ES-I3 (cell line): ENCODE data around the gene HCFC1.

Experiments
- H3K36me3 ChIP-seq: 2 replicates; pipeline ENCODE4 v1.6.1; 2013; ENCODE audit warnings: mild to moderate bottlenecking, low read length, control low read depth, moderate library complexity; ENCODE audit not compliant: insufficient read depth
- H3K4me1 ChIP-seq: 2 replicates; pipeline ENCODE4 v1.6.1; 2013; ENCODE audit warnings: mild to moderate bottlenecking, control low read depth, low read length; ENCODE audit not compliant: insufficient read depth
- H3K9ac ChIP-seq: 2 replicates; pipeline ENCODE4 v1.6.1; 2013; ENCODE audit warnings: low read depth, mild to moderate bottlenecking, low read length, moderate library complexity
- H3K9me3 ChIP-seq: 2 replicates; pipeline ENCODE4 v1.6.1; 2013; ENCODE audit warnings: mild to moderate bottlenecking, low read length, moderate library complexity; ENCODE audit not compliant: control insufficient read depth, insufficient read depth

HCFC1 gene

DNA sequence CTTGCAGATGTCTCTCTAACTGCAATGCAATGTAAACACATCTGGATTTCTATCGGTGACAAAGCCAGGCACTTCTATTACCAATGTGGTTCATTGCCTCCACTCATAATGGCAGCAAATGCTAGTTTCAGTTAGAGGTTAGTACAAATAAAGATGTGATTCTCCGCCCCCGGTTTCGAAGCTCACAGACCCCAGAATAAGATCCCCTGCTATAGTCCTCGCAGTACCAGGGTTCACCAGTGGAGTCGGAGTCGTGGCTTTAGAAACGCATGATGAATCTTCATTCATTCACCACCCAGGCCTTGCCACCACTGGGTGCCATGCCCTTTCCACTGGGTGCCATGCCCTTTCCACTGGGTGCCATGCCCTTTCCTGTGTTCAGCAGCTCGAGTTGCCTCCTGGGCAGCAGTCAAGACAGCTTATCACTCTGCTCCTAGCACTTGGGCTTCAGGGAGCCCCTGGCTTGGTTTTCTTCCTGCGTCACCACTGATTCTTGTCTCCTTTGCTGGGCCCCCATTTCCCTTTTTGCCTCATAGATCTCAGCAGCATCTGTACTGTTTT, 33.3 kb downstream of the HCFC1 start:
- Histone ChIP-seq H3K9me3 (no peaks in the 10 kb centered on the region), H3K36me3 (peaks cover 3% of the 10 kb centered on the region; the same call in 1 of the 2 replicates), H3K9ac (no peak overlapping the region), H3K4me1 (peaks cover 11% of the 10 kb centered on the region)

DNA sequence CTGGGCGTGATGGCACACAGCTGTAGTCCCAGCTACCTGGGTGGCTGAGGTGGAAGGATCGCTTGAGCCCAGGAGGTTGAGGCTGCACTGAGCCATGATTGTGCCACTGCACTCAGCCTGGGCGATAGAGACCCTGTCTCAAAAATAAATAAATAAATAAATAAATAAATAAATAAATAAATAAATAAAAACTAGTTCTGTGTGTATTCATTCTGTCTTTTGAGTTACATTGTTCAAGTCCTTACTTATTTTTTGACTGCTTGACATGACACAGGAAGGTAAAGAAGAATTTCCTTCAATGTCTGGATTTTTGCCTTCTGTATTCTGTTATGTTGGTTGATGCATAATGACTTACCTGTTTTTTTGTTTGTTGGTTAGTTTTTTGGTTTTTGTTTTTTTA, 34.6 kb downstream of the HCFC1 start:
- Histone ChIP-seq H3K9me3 (no peaks in the 10 kb centered on the region), H3K4me1 (peaks cover 10% of the 10 kb centered on the region), H3K9ac (no peak overlapping the region), H3K36me3 (peaks cover 9% of the 10 kb centered on the region)

- H3K4me1 ChIP-seq = peaks cover 4% of the 10 kb centered on the region
- H3K36me3 ChIP-seq = peaks cover 13% of the 10 kb centered on the region
- no peaks in the 10 kb centered on the region for H3K9me3 ChIP-seq
- peak overlapping the region; percentile 48; the same call in 1 of the 2 replicates for H3K9ac ChIP-seq
Observed at GRCh38 chrX:153935326-153935851, 36.2 kb downstream of the HCFC1 start.

GRCh38 chrX:153934762-153935325, 36.8 kb downstream of the HCFC1 start, which contains the start of gene NAA10:
Gene NAA10, minus strand, starts transcription at chrX:153935037. Its CDS starts 133 bp downstream, at chrX:153934904.
- H3K9ac ChIP-seq = peak within 1 kb of the TSS; percentile 77
- no peaks in the 10 kb centered on the region; the same call in 1 of the 2 replicates for H3K4me1 ChIP-seq
- no peaks in the 10 kb centered on the region for H3K9me3 ChIP-seq
- peaks cover 13% of the 10 kb centered on the region for H3K36me3 ChIP-seq

- Histone ChIP-seq H3K4me1 (no peaks in the 10 kb centered on the region; the same call in 1 of the 2 replicates), H3K9ac (peak overlapping the region; percentile 77), H3K36me3 (peaks cover 13% of the 10 kb centered on the region)
Observed at GRCh38 chrX:153934148-153934761, 37.4 kb downstream of the HCFC1 start.

GRCh38 chrX:153933748-153934147, 37.9 kb downstream of the HCFC1 start:
- H3K9me3 ChIP-seq = no peaks in the 10 kb centered on the region
- H3K36me3 ChIP-seq = peaks cover 13% of the 10 kb centered on the region
- peak overlapping the region; percentile 77 for H3K9ac ChIP-seq
- H3K4me1 ChIP-seq = no peaks in the 10 kb centered on the region; the same call in 1 of the 2 replicates

More at GRCh38 chrX:153934148-153934761, 37.4 kb downstream of the HCFC1 start:
- no peaks in the 10 kb centered on the region for H3K9me3 ChIP-seq

- peaks cover 13% of the 10 kb centered on the region for H3K36me3 ChIP-seq
- no peaks in the 10 kb centered on the region for H3K9me3 ChIP-seq
Observed at GRCh38 chrX:153932220-153932915, 39.2 kb downstream of the HCFC1 start.

DNA sequence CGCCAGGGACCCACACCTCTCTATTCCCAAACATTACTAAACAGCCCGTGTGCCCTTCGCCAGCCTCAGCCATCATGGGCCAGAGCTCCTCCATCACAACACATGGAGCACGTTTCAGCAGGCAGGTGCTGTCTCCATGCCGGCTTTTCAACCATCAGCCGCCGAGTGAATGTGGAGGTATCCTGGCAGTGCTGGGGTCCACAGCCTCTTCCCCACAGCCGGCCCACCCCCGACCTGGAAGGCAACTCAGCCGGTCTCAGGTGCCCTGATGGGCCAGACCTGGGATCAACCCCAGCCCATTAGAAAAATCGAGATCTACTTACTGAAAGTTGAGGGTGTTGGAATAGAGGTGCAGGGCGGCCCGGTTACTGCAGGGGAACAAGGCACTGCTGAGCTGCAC, 39.9 kb downstream of the HCFC1 start:
- peaks cover 13% of the 10 kb centered on the region for H3K36me3 ChIP-seq
- no peaks in the 10 kb centered on the region; the same call in 1 of the 2 replicates for H3K4me1 ChIP-seq
- H3K9ac ChIP-seq = no peak overlapping the region
- H3K9me3 ChIP-seq = no peaks in the 10 kb centered on the region

More at GRCh38 chrX:153932220-153932915, 39.2 kb downstream of the HCFC1 start:
- Histone ChIP-seq H3K9ac (no peak overlapping the region), H3K4me1 (no peaks in the 10 kb centered on the region; the same call in 1 of the 2 replicates)

GRCh38 chrX:153931151-153931550, 40.5 kb downstream of the HCFC1 start:
- Histone ChIP-seq H3K4me1 (no peaks in the 10 kb centered on the region; the same call in 1 of the 2 replicates), H3K9ac (no peak overlapping the region), H3K9me3 (no peaks in the 10 kb centered on the region), H3K36me3 (peaks cover 13% of the 10 kb centered on the region)

- peaks cover 2% of the 10 kb centered on the region; the same call in 1 of the 2 replicates for H3K4me1 ChIP-seq
- H3K9ac ChIP-seq = no peak overlapping the region
- no peaks in the 10 kb centered on the region for H3K9me3 ChIP-seq
- H3K36me3 ChIP-seq = peaks cover 13% of the 10 kb centered on the region
Observed at GRCh38 chrX:153930011-153930910, 41.4 kb downstream of the HCFC1 start.

GRCh38 chrX:153929576-153929975, 42.0 kb downstream of the HCFC1 start:
- Histone ChIP-seq H3K9me3 (no peaks in the 10 kb centered on the region), H3K4me1 (peaks cover 9% of the 10 kb centered on the region), H3K9ac (no peak overlapping the region), H3K36me3 (peaks cover 13% of the 10 kb centered on the region)

DNA sequence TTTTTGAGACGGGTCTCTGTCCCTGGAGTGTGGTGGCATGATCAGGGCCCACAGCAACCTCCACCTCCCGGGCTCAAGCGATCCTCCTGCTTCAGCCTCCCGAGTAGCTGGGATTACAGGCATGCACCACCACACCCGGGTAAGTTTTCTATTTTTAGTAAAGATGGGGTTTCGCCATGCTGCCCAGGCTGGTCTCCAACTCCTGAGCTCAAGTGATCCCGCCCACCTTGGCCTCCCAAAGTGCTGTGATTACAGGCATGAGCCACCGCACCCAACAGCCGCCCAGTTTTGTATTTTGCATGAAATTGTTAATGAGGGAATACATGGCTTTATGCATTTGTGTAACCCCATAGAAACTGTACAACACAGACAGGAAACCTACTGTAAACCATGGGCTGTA, 42.8 kb downstream of the HCFC1 start:
- Histone ChIP-seq H3K9me3 (no peaks in the 10 kb centered on the region), H3K36me3 (peaks cover 13% of the 10 kb centered on the region), H3K4me1 (peaks cover 14% of the 10 kb centered on the region), H3K9ac (no peak overlapping the region; the same call in 1 of the 2 replicates)

DNA sequence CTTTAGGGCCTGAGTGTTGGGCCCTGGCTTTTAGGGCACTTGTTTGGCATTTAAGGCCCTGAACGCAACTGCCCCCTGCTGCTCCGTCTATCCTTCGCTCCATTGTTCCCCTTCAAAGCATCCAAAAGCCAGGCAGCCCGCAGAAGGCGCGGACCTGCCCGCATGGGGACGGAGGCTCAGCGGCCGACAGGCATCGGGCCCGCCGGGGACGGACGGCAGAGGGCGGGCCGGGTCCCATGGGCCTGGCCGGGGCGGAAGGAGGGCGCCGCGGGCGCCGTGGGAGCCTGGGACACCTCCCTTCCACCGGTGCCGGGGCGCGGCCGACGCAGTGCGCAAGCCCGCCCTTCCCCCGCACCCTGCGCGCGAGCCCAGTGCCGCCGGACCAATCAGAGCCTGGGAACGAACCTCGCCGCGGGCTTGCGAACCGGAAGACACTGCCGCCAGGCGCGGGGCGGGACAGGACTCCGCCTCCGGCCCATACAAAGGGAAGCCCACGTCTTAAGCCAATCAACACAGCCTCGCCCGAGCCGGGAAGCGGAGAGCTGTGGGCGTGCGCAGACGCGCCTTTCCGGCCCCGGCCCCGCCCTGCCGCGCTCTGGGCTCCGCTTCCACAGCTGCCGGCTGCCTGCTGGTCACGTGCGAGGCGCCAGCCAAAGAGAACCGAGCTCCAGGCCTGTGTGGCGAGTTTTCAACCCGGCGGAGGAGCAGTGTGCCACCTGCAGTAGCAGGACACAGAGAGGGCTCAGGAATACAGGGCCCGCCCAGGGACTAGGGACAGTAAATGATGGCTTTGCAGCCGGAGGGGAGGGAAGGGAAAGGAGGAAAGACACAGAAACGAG, 43.5 kb downstream of the HCFC1 start:
- Histone ChIP-seq H3K4me1 (peaks cover 14% of the 10 kb centered on the region), H3K9me3 (no peaks in the 10 kb centered on the region), H3K9ac (peak overlapping the region; percentile 63), H3K36me3 (peaks cover 8% of the 10 kb centered on the region)
